Liver (tissue), 3 donors: ENCODE data around the gene GRID1.

Experiments
- CTCF ChIP-seq: fragments of 150-350 bp; IDR thresholded peaks from 2 replicates; pipeline ENCODE4 v1.5.1; 2017; ENCODE audit warnings: improper control_type of control experiment, low read depth, low read length; ENCODE audit not compliant: missing input control
- EGR1 ChIP-seq, 2 donors: IDR thresholded peaks; 2 replicates each; pipeline ENCODE4 v1.6.1; 2016 to 2018; ENCODE audit warnings: antibody characterized with exemption in 2 of 2, low read depth in 2 of 2
- GABPA ChIP-seq, 2 donors: IDR thresholded peaks in 1 of 2; conservative IDR thresholded peaks in 1 of 2; 2 replicates each; pipeline ENCODE4 v1.6.1; 2016; ENCODE audit warnings: antibody characterized with exemption in 2 of 2, mild to moderate bottlenecking in 1 of 2, moderate library complexity in 1 of 2
- HNF4G ChIP-seq: IDR thresholded peaks from 2 replicates; pipeline ENCODE4 v1.6.1; 2016; ENCODE audit warnings: antibody characterized with exemption
- JUND ChIP-seq, 2 donors: IDR thresholded peaks; 2 replicates each; pipeline ENCODE4 v1.6.1; 2016; ENCODE audit warnings: antibody characterized with exemption in 2 of 2
- MAX ChIP-seq: IDR thresholded peaks from 2 replicates; pipeline ENCODE4 v1.6.1; 2016; ENCODE audit warnings: antibody characterized with exemption
- NR2F2 ChIP-seq: IDR thresholded peaks from 2 replicates; pipeline ENCODE4 v1.6.1; 2016; ENCODE audit warnings: antibody characterized with exemption
- REST ChIP-seq: IDR thresholded peaks from 2 replicates; pipeline ENCODE4 v1.6.1; 2016; ENCODE audit warnings: antibody characterized with exemption, mild to moderate bottlenecking
- SP1 ChIP-seq: IDR thresholded peaks from 2 replicates; pipeline ENCODE4 v1.6.1; 2018; ENCODE audit warnings: antibody characterized with exemption, mild to moderate bottlenecking
- TAF1 ChIP-seq: conservative IDR thresholded peaks from 2 replicates; pipeline ENCODE4 v1.6.1; 2016; ENCODE audit warnings: antibody characterized with exemption, mild to moderate bottlenecking
- YY1 ChIP-seq: IDR thresholded peaks from 2 replicates; pipeline ENCODE4 v1.6.1; 2016; ENCODE audit warnings: antibody characterized with exemption, mild to moderate bottlenecking
- ZBTB33 ChIP-seq: IDR thresholded peaks from 2 replicates; pipeline ENCODE4 v1.6.1; 2016; ENCODE audit warnings: antibody characterized with exemption
- donor health status: healthy.
- donor health status: healthy.

GRCh38 chr10:85618841-85619240 is 747.8 kb downstream of the GRID1 start:
- TF ChIP-seq CTCF (no peak), GABPA (IDR thresholded peaks at IDR 0.05 in 1 of 2, conservative IDR thresholded peaks at IDR 0.05 in 1 of 2) (no peak), MAX (no peak), ZBTB33 (no peak), SP1 (no peak), TAF1 (no peak), HNF4G (no peak), YY1 (no peak), NR2F2 (no peak), EGR1 (IDR thresholded peaks at IDR 0.05; ENCODE audit: low read depth in 2 of 2) (no peak), JUND (IDR thresholded peaks at IDR 0.05) (no peak), REST (no peak)
